GM11168 (cell line): ENCODE data around the gene MYORG.

Source experiments
- in situ Hi-C: fragments of 300-500 bp; cut with MboI; formaldehyde crosslinking; loops from one replicate; pipeline ENCODE4 v1.12.0; 2022; ENCODE audit warnings: low sequenced_read_pairs; ENCODE audit not compliant: unreplicated experiment

MYORG gene

GRCh38 chr9:34385561-34386230 lies 9.0 kb upstream of the MYORG start:
- in situ Hi-C loops = no loop called here

DNA sequence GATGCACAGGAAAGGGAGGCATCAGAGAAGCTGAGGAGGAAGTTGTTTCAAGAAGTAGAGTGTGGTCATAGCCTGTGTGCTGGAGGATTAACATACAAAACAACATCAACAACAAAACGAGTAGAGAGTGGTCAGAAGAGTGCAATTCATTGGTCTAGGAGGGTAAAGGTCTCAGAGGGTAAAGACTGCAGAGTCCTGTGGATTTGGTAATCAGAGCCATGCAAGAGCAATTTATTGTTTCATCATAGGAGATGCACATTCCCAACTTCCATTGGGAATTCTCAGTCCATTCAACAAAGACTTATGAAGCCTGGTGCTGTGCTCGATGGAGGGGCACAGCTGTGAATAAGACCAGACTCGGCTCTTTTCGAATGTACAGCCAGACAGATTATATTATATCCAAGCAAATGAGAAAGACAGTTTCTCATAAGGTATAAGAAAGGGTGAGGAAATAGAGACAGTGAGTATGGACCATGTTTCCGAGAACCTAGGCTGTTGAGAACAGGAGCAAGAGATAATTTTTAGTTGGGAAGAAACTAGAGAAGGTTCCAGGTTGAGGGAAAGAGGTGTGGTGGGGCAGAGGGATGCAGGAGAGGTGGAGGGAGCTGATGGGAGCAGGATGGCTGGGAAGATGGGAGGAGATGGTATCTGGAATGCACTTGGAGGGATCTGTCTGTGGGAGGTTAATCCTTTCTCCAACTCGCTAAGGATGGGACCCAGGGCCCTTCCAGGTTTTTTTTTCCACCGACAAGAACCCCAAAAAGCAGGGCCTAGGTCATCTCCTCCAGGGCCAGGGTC lies 7.9 kb upstream of the MYORG start:
- in situ Hi-C loops = no loop called here

DNA sequence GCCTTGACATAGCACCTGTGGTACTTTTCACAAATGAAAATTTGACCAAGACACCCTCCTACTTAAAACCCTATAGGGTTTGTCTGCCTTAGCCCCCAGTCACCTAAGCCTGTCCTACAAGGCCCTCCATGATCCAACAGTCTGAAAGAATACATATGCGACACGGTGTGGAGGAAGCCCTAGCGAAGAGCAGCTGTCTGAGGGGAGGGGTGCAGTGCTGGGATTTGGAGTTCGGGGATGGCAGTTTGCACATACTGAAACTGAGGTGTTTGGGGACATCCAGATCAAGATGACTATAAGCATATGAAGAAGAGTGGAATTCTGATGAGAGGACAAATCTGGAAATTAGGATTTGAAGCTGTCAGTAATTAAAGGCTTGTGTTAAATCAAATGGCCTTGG lies 7.2 kb upstream of the MYORG start:
- in situ Hi-C loops = no loop called here

GRCh38 chr9:34382879-34383278 lies 6.2 kb upstream of the MYORG start:
- in situ Hi-C loops = no loop called here

GRCh38 chr9:34382054-34382453 lies 5.4 kb upstream of the MYORG start:
- in situ Hi-C loops = no loop called here

GRCh38 chr9:34381323-34381722 lies 4.6 kb upstream of the MYORG start:
- in situ Hi-C loops = no loop called here

DNA sequence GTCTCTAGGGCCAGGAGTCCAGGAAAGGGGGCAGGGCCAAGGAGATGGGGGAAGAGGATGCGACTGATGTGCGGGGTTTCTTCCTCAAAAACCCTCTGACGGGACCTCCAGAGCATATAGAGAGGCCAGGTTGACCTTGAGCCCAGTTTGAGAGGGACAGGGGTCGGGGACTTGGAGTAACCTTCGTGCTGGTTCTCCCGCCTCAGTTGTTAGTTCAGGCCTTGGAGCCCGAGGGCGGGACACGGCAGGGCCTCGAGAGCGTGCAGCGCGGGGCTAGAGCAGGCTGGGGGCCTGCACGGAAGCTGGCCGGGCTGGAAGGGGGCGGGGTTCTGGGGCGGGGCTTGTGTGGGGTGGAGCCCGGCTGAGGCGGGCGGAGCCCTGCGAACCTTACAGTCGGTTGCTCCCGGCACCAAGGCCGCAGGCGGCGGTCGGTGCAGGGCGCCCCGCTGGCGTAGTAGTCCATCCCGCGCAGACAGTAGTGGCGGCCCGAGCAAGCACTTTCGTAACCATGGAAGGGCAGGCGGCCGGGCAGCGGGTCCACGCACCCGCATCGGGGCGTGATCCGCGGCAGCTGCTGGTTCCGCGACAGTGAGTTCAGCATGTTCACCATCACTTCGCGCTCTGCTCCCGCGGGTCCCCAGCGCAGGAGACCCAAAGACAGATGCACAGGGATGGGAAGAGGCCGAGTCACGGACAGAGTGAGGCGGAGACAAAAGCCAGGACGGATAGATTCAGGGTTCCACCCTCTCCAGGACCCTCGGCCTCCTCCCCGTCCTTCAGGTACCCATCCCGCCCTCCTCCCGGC lies 4.0 kb upstream of the MYORG start:
- in situ Hi-C loops = no loop called here

GRCh38 chr9:34380034-34380510 lies 3.4 kb upstream of the MYORG start:
- in situ Hi-C loops = no loop called here

- in situ Hi-C loops = no loop called here
These were observed 2.8 kb upstream of the MYORG start for GRCh38 chr9:34379334-34380033.

- in situ Hi-C loops = no loop called here
These were observed 1.8 kb upstream of the MYORG start for GRCh38 chr9:34378376-34379060.

- in situ Hi-C loops = no loop called here
These were observed 677 bp upstream of the MYORG start for GRCh38 chr9:34377404-34377746.

GRCh38 chr9:34375901-34376595 lies 650 bp downstream of the MYORG start:
- in situ Hi-C loops = no loop called here

GRCh38 chr9:34374905-34375552 lies 1.7 kb downstream of the MYORG start:
- in situ Hi-C loops = no loop called here

GRCh38 chr9:34374339-34374738 lies 2.4 kb downstream of the MYORG start:
- in situ Hi-C loops = no loop called here

DNA sequence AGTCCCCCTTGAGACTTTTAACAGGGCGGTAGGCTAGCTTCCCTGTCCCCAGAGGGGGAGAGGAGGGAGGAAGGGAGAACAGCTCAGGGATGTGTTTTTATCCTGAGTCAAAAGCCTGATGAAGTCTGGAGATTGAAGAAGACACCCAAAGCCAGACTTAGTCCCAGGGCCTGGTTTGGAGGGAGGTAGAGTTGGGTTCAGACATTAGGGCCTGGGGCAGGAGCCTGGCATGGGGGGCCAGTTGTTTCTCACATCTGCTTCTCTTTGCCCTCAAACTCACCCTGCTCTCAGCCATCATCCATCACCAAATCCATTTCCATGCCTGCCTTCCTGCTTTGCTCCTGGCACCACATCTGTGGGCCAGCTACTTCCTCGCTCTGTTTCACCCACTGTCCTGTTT lies 2.9 kb downstream of the MYORG start:
- in situ Hi-C loops = no loop called here

DNA sequence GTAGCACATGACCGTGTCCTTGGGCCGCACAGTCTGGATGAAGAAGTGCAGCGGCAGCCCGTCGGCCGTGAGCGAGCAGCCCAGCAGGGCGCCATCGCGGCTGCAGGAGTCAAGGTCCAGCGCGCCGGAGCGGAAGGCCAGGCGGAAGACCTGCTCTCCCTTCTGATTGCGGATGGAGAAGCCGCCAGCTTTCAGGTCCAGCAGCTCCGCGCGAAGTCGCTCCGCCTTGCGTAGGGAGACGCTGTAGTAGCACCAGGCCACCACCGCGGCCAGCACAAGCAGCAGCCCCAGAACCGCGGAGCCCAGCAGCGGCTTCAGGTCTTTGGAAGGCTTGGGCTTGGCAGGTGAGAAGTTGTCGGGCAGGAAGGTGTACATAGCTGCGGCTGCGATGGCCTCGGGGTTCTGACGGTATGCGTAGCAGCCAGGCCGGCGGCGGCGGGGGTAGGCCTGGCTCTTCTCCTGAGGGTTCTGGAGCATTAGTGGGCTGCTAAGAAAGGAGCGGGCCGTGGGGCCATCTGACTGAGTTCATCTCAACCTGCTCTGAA lies 4.2 kb downstream of the MYORG start:
- in situ Hi-C loops = no loop called here

GRCh38 chr9:34371886-34372466 lies 4.7 kb downstream of the MYORG start:
- in situ Hi-C loops = no loop called here
